Measurements from ENCODE around the gene PRR23A. TPM values are rescaled to one million over a fixed set of nuclear protein-coding genes. Genes with fewer than 3 reads are reported as not detected.

Gene PRR23A
- total RNA-seq, 1 donor, result not detected

DNA sequence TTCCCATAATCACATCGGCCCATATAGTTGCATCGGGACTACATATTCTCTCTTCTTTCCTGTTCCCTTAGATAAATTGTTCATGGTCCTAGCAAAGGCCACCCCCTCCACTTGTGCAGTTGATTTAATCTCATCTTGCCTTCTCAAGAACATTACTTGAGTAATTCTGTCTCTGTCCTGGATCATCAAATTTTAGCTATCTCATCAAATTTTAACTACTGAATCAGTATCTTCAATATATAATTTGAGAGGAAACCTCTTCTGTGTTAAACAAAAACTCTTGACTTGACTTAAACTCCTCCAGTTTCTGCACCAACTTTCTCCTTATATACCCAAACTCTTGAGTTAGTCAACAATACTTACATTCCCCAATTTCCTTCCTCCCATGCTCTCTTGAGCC lies 18.9 kb upstream of the PRR23A start:
- H3K79me2 ChIP-seq (ENCODE audit: insufficient read depth, low read length), result no peaks in the 10 kb centered on the region
- no peak for TF ChIP-seq CTCF (IDR thresholded peaks at IDR 0.05; ENCODE audit: extremely low read depth, low read depth, low read length)
- H4K20me1 ChIP-seq (ENCODE audit: insufficient read depth, low read length), result no peaks in the 10 kb centered on the region
- H2AFZ ChIP-seq (ENCODE audit: low read length), result no peak overlapping the region
- no peak for DNase-seq (ENCODE audit: insufficient read length, low spot score, missing footprints)
- no peak overlapping the region for H3K4me2 ChIP-seq (ENCODE audit: insufficient read depth, low read length)
- H3K4me1 ChIP-seq (ENCODE audit: insufficient read depth, low read length), result no peaks in the 10 kb centered on the region
- no peaks in the 10 kb centered on the region for H3K36me3 ChIP-seq (ENCODE audit: insufficient read depth, low read length)
- H3K27ac ChIP-seq (ENCODE audit: low read depth, low read length), result no peak overlapping the region
- no peaks in the 10 kb centered on the region for H3K9me3 ChIP-seq (ENCODE audit: low read depth, low read length)
- no peak overlapping the region for H3K4me3 ChIP-seq (ENCODE audit: insufficient read depth, low read length)
- H3K27me3 ChIP-seq (ENCODE audit: insufficient read depth, low read length), result no peaks in the 10 kb centered on the region

DNA sequence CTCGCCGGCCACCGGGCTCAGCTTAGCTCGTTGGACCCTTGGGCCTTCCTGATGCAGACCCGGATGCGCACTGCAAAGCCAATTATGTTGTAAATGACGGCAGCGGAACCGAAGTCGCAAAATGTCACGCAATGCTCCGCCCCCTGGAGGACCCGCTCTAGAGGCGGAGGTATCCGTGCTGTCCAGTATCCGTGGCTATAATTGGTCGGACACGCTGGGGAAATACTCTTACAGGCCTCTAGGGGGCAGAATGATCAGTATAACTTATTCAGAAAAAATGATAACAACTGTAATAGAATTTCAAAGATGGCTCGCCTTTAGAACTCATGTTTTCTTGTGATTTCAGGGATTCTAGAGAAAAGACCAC lies 14.8 kb upstream of the PRR23A start, which contains the start of gene PRR23B:
Gene PRR23B, minus strand, starts transcription at position 59 of the 367 bp plus-strand sequence. CDS start 265 bp downstream, outside the sequence.
- Histone ChIP-seq H3K4me2 (ENCODE audit: insufficient read depth, low read length) (no peak within 1 kb of the TSS), H2AFZ (ENCODE audit: low read length) (no peak within 1 kb of the TSS), H3K36me3 (ENCODE audit: insufficient read depth, low read length) (no peaks in the 10 kb centered on the region), H3K4me3 (ENCODE audit: insufficient read depth, low read length) (no peak within 1 kb of the TSS), H3K27me3 (ENCODE audit: insufficient read depth, low read length) (no peaks in the 10 kb centered on the region), H3K27ac (ENCODE audit: low read depth, low read length) (no peak within 1 kb of the TSS), H3K9me3 (ENCODE audit: low read depth, low read length) (no peaks in the 10 kb centered on the region), H3K4me1 (ENCODE audit: insufficient read depth, low read length) (no peaks in the 10 kb centered on the region), H3K79me2 (ENCODE audit: insufficient read depth, low read length) (no peaks in the 10 kb centered on the region), H4K20me1 (ENCODE audit: insufficient read depth, low read length) (no peaks in the 10 kb centered on the region)
- DNase-seq (ENCODE audit: insufficient read length, low spot score, missing footprints), result no peak
- peak; percentile 16 for TF ChIP-seq CTCF (IDR thresholded peaks at IDR 0.05; ENCODE audit: extremely low read depth, low read depth, low read length)

DNA sequence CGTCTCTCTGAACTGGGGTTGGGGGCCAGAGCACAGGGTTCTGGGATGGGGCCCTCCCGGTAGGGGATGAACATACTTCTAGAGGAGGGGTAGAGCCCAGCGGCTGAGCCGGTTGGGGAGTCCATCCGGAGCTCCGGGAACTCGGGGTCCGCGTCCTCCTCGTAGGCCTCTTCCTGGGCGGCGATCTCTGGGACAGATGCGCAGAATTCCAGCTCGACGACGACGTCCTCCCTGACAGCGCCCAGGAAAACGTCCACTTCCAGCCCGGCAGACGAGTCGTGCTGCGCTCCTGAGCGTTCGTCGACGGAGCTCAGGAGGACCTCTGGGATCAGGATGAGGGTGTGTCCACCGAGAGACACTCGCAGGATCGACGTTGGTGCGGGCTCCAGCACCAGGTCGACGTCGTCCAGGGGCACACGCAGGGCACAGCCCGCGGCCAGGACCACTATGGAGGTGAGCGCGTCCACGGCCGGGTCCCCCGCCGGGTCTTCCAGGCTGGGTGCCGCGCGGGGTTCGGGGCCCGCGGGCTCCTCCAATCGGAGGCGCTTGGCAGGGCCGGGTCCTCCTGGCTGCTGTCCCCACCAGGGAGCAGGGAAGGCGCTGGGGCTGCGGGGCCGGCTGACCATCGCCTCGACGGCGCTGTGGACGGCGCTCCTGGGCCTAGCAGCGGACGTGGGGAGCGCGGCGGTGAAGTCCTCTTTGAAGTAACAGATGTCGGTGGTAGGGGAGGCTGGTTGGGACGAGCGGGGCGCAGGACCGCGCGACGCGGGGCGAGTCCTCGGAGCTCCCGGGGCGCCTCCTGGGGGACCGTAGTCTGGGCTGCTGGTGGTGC lies 14.2 kb upstream of the PRR23A start:
- no peaks in the 10 kb centered on the region for H3K4me1 ChIP-seq (ENCODE audit: insufficient read depth, low read length)
- no peaks in the 10 kb centered on the region for H3K9me3 ChIP-seq (ENCODE audit: low read depth, low read length)
- TF ChIP-seq CTCF (IDR thresholded peaks at IDR 0.05; ENCODE audit: extremely low read depth, low read depth, low read length), result no peak
- H3K27me3 ChIP-seq (ENCODE audit: insufficient read depth, low read length), result no peaks in the 10 kb centered on the region
- H3K79me2 ChIP-seq (ENCODE audit: insufficient read depth, low read length), result no peaks in the 10 kb centered on the region
- H2AFZ ChIP-seq (ENCODE audit: low read length), result no peak overlapping the region
- no peaks in the 10 kb centered on the region for H3K36me3 ChIP-seq (ENCODE audit: insufficient read depth, low read length)
- no peak overlapping the region for H3K27ac ChIP-seq (ENCODE audit: low read depth, low read length)
- no peak for DNase-seq (ENCODE audit: insufficient read length, low spot score, missing footprints)
- H3K4me2 ChIP-seq (ENCODE audit: insufficient read depth, low read length), result no peak overlapping the region
- H3K4me3 ChIP-seq (ENCODE audit: insufficient read depth, low read length), result no peak overlapping the region
- no peaks in the 10 kb centered on the region for H4K20me1 ChIP-seq (ENCODE audit: insufficient read depth, low read length)

- H3K27ac ChIP-seq (ENCODE audit: low read depth, low read length), result no peak overlapping the region
- no peaks in the 10 kb centered on the region for H3K36me3 ChIP-seq (ENCODE audit: insufficient read depth, low read length)
- no peak overlapping the region for H3K4me3 ChIP-seq (ENCODE audit: insufficient read depth, low read length)
- H3K79me2 ChIP-seq (ENCODE audit: insufficient read depth, low read length), result no peaks in the 10 kb centered on the region
- TF ChIP-seq CTCF (IDR thresholded peaks at IDR 0.05; ENCODE audit: extremely low read depth, low read depth, low read length), result no peak
- H3K9me3 ChIP-seq (ENCODE audit: low read depth, low read length), result no peaks in the 10 kb centered on the region
- H3K4me2 ChIP-seq (ENCODE audit: insufficient read depth, low read length), result no peak overlapping the region
- H3K27me3 ChIP-seq (ENCODE audit: insufficient read depth, low read length), result no peaks in the 10 kb centered on the region
- H2AFZ ChIP-seq (ENCODE audit: low read length), result no peak overlapping the region
- no peaks in the 10 kb centered on the region for H4K20me1 ChIP-seq (ENCODE audit: insufficient read depth, low read length)
- no peak for DNase-seq (ENCODE audit: insufficient read length, low spot score, missing footprints)
- no peaks in the 10 kb centered on the region for H3K4me1 ChIP-seq (ENCODE audit: insufficient read depth, low read length)
These were observed 10.5 kb upstream of the PRR23A start for GRCh38 chr3:139016430-139017048.
